ENCODE results near the gene ACVRL1.

The ACVRL1 gene

DNA sequence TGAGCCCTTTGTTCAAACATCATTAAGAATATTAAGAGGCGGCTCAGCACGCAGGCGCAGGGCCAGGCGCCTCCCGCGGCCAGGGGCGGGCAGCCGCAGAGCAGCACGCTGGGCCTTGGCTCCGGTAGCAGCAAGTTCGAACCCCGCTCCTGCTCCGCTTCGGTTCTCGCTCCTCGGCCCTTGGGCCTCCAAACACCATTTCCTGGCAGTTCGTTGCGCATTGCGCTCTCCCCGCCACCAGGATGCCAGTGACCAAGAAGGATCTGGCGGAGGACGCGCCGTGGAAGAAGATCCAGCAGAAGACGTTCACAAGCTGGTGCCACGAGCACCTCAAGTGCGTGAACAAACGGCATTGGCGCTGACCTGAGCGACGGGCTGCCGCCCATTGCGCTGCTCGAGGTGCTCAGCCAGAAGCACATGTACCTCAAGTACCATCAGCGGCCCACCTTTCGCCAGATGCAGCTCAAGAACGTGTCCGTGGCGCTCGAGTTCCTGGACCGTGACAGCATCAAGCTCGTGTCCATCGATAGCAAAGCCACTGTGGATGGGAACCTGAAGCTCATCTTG, 6.9 kb upstream of the ACVRL1 start:
- DNase-seq = no peak

DNA sequence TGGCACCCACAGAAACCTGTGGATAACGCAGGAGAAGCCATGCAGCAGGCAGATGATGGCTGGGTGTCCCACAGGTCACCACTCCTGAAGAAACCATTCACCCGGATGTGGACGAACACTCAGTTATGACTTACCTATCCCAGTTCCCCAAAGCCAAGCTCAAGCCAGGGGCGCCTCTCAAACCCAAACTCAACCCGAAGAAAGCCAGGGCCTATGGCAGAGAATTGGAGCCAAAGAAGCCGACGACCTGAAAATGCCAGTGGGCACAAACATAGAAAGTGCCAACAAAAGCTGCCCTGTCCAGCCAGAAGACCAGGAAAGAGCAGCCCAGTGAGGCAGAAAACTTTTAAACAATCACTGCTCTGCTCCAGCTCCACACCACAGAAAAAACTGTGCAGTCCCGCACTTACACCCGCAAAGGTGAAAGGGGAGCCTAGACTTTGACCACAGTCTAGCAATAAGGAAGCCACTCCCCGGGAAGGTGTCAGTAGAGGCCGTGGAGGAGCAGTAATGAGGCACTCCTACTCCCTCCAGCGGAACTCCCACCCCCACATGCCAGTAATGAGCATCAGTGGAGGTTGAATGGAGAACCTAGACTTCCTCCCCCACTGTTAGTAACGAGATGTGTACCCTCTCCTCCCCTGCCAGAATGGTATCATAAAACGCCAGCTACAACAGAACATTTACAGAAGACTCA, 6.0 kb upstream of the ACVRL1 start:
- DNase-seq = no peak

DNA sequence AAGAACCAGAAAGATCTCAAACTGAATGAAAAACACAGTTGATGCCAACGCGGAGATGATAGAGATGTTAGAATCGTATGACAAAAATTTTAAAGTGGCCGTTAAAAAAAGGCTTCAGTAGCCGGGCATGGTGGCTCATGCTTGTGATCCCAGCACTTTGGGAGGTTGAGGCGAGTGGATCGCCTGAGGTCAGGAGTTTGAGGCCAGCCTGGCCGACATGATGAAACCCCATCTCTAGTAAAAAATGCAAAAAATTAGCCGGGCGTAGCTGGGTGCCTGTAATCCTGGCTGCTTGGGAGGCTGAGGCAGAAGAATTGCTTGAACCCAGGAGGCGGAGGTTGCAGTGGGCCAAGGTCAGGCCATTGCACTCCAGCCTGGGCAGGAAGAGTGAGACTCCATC, 5.4 kb upstream of the ACVRL1 start:
- DNase-seq = no peak

DNA sequence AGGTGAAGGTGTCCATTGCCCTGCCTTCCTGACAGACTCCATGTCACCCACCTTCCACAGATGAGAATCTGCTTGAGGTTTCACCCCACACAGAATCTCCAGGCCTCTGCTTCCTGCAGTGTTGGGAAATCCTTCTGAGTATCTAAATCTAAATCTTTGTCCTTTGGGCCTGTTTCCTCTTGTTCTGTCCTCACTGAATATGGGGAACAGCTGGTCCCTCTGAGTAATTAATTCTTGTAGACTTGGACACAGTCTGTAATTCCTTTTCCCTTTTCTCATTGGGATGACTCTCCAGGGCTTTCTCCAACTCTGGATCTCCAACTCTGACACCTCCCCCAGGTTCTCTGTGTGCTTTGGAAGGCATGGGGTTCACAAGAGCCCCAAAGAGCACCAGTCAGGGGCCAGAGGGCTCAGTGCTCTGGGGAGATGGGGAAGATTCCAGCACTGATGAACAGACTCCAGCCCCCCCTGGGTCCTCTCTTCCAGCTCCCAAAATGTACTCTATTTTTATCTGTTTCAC, 2.3 kb upstream of the ACVRL1 start:
- DNase-seq = peak; percentile 12

DNA sequence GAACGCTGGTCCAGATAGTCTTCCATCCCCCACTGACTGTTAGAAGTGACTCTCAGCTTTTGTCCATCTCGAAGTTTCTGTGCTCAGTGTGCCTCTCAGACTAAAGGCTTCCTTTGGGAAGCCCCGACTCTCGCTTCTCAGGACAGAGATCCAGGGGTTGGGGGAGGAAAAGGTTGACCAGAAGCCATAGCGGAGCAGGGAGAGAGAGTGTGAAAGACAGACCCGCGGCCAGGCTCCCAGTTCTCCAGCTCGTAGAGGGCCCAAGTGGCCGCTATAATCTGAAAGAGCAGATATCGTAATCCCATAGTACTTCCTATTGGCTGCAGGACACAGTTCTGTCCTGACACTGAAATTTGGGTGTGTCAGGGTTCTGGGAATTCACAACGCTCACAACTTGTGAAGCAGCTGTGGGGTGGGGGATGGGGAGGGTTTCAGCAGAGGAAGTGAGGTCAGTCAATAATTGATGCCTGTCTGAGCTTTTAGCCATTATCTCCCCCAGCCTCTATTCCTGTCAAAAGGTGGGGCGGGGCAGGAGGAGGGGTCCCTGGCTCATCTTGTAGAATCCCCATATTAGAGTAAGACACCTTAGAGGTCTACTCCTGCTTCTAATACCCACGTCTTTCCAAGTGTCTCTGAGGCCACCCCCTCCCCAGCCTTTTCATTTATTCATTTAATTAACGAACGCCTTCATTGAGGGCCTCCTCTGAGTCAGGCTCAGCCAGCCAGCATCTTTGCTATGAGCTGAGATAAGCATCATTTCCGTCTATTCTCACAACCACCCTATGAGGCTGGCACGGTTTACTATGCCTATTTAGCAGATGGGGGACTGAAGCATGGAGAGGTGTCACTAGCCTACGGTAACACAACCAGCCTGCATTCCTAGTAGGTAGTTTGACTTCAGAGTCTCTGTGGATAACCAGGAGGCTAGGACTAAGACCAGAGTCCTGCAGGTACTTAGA, 1.6 kb upstream of the ACVRL1 start:
- DNase-seq = no peak

DNA sequence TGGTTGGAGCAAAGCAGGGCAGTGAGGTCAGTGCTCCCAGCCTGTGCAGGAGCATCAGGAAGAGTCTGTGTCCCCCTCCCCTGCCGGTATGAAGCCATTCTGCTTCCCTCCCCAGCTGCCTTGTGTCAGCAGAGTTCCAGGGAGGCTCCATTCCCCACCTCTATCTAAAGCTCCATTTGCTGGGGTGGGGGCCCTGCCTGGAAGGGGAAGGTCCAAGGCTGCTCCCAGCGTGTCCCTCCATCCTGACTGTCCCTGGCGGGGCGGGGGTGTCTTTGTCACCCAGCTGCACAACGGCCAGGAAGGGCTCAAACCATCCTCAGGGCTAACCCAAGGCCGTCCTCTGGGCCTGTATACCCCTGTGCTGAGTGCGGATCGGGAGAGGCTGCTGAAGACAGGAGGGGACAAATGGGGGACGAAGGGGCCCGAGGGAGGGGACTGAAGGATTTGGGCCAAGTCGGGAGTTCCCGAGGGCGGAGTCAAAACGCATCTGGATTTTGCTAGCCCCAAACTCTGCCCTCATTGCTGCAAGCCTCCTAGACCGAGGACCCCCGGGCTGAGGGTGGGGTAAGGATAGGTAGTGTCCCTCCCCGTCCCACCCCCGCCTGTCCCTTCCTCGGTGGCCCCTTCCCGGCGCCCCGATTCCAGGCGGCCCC, 748 bp upstream of the ACVRL1 start:
- DNase-seq = no peak

DNA sequence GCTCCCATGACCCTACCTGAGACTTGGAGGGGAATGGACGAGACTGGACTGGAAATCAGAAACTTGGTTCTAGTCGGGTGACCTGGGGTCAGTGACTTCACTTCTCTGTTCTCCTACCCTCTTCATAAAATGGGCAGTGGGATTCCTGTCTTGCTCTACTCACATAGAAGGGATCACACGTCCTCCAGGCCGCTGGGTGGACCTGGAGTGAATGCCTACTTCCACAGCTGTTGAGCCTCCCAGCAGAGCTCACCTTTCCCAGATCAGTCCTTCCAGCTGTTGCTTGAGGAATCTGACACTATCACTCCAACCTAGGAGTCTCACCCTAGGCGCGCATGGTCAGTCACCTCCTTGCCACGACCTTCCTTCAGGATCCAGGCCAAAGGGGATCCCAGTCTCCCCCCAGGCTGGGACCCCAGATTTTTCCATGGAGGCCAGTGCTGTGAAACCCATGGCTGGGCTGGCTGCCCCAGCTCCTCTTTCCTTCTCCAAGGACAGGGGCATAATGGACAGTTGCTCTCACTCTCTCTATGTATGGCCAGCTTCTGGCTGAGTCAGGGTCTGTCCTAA, 637 bp downstream of the ACVRL1 start:
- DNase-seq = no peak

DNA sequence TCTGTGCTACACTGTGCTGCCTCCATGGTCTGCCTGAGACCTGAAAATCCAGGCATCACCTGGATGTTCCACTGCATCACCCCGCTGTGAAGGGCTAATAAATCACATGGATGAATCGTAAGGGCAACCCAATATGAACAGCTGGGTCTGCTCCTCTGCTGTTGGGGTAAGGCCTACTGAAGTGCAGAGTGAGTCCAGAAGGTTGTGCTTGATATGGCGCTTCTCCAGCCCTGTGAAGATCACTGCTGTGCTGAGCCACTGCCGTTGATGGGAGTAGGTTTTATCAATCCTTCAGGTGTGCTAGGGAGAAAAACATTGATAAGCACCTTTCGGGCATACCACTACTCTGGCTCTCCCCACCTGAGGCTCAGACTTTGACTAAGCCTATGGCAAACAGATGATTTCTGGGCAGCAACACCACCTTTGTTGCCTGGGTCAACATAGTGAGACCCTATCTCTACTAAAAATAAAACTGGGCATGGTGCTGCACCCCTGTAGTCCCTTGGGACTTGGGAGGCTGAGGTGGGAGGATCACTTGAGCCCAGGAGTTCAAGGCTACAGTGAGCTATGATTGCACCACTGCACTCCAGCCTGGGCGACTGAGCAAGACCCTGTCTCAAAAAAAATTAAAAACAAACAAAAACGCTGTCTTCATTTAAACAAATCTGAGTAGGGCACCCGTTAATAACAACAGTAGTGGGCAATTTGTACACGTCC, 1.7 kb downstream of the ACVRL1 start:
- DNase-seq = no peak

DNA sequence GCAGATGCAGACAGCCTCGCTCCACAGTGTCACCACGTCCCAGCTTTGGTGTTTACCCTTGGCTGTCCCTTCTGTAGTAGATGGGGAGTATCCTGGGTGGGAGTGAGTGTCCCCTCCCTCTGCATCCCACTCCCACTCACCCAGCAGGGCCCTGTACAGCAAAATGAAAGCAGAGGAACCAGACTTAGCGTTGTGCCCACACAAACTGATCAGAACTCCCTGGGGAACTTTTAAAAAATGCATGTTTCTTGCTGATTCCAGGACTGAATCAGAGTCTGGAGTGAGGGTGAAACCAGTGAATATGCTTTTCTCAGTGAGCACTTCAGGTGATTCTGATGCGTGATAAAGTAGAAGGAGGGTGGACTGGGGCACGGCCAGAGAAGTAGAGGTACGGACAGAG, 2.9 kb downstream of the ACVRL1 start:
- DNase-seq = no peak

DNA sequence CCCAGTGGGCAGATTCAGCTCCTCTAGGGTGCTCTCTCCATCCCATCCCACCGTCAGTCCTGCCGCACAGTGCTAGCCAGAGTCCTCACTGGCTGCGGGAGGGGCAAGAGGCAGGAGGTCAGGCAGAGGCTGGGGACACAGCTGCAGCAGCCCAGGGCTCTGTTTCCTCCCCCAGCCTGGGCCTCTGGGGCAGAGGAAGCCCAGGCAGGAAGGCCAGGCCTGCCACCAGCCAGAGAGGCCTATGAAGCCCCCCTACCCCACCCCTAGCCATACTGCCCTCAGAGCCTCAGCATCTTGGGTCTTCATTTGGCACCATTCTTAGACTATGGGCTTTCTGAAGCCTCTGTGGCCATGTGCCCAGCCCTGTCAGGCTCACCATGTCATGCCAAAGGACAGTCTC, 3.4 kb downstream of the ACVRL1 start:
- DNase-seq = no peak

DNA sequence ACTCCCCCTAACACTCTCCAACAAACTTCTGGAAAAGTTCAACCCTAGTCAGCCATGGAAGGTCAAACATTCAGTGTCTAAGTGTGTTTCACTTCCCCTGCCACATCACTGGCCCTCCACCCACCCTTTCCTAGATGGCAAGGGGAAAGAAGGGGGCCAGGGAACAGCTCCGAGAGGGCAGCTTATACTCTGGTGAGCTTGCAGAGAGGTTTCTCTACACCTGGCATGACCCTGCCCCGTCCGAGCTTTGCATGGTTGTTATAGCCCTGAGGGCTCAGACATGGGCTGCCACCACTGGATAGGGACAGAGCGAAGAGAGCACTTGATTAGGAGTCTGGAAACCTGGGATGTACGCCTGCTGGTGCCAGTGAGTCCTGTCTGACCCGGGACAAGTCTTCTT, 4.0 kb downstream of the ACVRL1 start:
- no peak for DNase-seq

DNA sequence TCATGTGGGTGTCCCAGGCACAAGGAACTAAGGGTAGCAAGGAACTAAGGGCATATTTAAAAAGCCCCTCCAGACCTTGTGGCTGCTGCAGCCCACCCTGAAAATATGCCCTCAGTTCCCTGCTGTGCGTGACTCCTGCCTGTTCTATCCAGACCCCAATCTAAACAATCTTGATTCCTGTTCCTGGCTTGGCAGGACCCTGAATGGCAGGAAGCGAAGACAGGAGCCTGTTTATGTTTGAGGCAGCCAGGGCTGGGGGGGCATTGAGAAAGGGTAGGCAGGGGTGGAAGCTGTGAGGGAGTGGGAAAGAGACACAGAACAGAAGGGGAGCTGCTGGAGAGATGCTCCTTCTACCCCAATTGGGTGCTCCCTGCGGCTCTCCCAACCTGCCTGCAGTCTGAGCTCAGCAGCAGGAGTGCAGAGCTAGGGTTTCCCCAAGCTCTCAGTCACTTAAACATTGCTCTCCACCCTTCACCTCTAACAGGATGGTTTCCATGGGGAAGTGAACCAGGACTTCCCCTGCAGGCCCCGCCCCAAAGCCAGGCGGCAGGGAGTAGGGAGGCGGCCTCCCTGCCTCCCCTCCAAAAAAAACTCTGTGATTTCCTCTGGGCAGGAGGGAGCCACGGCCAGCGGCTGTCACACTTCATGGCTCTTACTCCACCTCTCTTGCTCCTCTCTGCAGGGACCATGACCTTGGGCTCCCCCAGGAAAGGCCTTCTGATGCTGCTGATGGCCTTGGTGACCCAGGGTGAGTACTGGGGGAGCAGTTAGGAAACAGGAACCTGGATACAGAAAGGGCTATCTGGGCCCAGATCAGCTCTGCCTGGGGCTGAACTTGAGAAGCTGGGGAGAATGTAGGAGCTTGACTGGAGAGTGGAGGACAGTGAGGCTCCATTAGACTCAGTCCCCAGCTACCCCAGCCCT, 4.7 kb downstream of the ACVRL1 start:
- DNase-seq = no peak

DNA sequence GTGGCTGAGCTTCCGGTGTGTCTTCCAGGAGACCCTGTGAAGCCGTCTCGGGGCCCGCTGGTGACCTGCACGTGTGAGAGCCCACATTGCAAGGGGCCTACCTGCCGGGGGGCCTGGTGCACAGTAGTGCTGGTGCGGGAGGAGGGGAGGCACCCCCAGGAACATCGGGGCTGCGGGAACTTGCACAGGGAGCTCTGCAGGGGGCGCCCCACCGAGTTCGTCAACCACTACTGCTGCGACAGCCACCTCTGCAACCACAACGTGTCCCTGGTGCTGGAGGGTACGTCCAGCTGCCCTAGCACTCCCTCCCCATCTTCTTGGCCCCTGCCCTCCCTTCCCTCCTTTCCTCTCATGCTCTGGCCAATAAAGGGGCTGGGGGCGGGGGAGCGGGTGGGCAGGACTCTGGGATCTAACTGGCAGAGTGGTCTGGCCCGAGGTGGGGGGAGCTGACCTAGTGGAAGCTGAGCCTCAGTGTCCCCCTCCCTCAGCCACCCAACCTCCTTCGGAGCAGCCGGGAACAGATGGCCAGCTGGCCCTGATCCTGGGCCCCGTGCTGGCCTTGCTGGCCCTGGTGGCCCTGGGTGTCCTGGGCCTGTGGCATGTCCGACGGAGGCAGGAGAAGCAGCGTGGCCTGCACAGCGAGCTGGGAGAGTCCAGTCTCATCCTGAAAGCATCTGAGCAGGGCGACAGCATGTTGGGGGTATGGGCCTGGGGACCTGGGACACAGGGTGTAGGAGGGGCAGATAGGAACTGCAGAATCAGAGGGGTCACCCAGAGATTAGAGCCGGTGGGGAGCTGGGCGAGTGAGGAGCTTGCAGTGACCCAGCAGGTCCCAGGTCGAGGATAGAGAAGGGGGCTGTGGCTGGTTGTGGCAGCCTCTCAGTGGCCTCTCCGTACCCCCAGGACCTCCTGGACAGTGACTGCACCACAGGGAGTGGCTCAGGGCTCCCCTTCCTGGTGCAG, 6.0 kb downstream of the ACVRL1 start:
- no peak for DNase-seq

DNA sequence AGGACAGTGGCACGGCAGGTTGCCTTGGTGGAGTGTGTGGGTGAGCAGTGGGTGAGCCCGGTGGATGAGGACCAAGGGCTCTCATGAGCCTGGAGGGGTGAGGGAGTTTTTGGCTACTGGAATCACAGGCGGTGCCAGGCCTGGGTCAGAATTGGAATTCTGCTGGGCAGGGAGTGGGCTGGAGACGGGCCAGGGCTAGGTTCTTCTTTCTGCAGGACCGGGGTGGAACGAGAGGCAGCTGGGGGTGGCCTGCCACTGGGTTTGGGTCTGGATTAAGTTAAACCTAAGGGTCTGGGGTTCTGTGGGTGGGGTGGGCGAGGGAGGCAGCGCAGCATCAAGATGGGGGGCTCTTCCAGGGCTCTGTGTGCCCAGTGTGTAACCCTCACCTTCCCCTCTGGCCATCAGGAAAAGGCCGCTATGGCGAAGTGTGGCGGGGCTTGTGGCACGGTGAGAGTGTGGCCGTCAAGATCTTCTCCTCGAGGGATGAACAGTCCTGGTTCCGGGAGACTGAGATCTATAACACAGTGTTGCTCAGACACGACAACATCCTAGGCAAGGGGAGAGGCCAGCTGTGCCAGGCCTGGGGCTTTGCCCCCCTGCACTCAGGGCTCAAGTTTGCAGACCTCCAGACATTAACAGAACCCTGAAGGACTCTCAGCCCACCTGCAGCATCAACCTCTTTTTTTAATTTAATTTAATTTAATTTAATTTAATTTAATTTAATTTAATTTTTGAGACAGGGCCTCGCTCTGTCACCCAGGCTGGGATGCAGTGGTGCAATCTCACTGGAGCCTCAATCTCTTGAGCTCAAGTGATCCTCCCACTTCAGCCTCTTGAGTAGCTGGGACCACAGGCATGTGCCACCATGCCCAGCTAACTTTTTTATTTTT, 7.0 kb downstream of the ACVRL1 start:
- DNase-seq = no peak

DNA sequence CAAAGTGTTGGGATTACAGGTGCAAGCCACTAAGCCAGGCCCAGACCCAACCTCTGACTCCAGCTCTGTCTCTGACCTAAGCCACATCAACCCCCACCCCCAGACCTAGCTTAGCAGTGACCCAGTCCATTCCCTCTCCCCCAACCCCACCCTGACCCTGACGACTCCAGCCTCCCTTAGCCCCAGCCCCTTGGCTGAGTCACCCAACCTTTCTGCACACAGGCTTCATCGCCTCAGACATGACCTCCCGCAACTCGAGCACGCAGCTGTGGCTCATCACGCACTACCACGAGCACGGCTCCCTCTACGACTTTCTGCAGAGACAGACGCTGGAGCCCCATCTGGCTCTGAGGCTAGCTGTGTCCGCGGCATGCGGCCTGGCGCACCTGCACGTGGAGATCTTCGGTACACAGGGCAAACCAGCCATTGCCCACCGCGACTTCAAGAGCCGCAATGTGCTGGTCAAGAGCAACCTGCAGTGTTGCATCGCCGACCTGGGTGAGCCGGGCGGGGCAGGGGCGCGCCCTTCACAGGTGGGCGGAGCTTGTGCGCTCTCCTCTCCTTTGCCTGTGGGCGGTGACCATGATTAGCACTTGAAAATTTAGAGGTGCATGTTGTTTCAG, 7.8 kb downstream of the ACVRL1 start:
- DNase-seq = no peak

DNA sequence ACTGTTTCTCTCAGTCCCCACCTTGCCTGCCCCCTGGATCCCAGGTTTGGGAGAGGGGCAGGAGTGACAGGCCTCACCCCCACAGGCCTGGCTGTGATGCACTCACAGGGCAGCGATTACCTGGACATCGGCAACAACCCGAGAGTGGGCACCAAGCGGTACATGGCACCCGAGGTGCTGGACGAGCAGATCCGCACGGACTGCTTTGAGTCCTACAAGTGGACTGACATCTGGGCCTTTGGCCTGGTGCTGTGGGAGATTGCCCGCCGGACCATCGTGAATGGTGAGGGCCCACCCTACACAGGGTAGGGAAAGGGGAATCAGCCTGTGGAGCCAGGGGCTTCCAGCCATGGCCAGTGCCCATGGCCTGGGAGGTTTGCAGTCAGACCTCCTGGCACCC, 8.6 kb downstream of the ACVRL1 start:
- DNase-seq = no peak

DNA sequence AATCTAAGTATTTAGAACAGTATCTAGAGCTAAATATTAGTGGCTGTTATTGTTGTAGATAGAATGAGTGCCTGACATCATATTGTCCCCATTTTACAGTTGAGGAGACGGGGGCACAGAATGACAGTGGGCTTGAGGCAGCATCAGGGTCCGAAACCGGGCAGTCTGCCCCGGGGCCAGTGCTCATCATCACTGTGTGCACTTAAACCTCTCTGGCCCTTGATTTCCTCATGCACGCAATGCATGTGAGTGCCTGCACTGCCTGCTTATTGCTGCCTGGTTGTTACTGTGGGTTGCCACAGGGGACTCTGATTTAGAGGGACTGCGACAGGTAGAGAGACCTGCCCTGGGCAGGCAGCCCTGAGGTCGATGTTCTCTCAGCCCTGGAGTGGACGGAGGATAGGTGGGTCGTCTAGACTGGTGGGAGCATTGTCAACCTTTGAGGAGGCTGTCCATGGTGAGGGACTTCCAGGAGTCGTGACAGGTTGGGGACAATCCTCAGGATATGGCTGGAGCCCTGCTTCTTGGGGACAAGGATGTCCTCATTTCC, 9.8 kb downstream of the ACVRL1 start:
- no peak for DNase-seq
